Globus pallidus (tissue), 1 donor: ENCODE data around the gene TNFSF4.
"Not testable (repeated sequence)": the region's sequence is repeated elsewhere in the genome, so short reads cannot be mapped to it uniquely, and the experiment has no call there.

Experiments
- DNase-seq: peaks from one replicate; pipeline ENCODE4 v3.0.0-alpha.2; 2015; ENCODE audit warnings: low spot score

The TNFSF4 gene

DNA sequence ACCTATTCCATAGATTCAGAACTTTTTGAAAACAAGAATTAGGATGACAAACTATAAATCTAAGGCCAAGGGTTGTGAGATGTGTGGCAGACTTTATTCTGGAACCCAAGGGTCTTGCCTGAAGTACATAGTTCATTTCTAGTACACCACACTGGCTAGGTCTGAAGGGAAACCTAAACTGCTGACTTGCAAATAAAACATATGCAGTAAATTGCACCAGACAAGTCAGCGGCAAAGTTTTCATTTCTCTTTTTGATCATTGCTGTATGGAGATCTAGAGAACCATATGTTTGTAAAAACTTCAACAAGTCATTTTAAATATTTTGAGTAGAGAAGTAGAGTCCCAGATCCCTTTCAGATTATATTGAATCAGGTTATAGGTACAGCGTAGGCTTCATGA is 43.9 kb downstream of the TNFSF4 start:
- DNase-seq, result no peak

DNA sequence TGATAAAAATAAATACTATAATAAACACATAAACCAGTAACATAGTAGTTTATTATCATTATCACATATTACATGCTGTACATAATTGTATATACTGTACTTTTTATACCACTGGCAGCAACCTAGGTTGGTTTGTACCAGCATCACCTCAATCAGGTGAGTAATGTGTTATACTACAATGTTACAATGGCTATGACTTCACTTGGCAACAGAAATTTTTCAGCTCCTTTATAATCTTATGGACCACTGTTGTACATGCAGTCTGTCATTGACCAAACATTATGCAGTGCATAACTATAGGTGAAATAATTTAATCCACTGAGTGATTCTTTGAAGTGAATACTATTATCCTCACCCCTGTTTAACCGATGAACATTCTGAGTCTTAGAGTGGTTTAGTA is 44.5 kb downstream of the TNFSF4 start:
- DNase-seq, result no peak

DNA sequence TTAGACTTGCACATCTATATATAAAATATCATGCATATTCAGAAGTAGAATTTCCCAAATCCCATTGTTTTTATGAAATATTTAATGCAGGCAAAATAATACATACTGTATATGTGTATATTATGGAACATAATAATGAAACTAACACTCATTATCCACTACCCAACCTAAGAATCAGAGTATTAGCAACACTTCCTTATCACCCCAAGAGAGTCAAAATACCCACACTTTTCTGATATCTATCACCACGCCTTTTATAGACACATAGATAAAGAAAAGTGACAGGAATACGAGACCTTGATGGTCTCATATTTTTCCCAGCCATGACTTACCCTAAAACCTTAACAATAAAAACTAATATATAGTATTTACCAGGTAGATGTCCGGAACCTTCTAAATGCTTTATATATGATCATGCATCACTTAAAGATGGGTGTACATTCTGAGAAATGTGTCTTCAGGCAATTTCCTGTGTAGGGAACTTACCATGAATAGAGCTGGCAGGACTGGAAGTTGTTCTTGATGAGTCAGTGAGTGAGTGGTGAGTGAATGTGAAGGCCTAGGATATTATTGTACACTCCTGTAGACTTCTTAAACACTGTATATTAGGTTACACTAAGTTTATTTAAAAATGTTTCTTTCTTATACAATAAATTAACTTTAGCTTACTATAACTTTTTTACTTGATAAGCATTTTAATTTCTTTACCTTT is 45.5 kb downstream of the TNFSF4 start:
- no peak for DNase-seq

DNA sequence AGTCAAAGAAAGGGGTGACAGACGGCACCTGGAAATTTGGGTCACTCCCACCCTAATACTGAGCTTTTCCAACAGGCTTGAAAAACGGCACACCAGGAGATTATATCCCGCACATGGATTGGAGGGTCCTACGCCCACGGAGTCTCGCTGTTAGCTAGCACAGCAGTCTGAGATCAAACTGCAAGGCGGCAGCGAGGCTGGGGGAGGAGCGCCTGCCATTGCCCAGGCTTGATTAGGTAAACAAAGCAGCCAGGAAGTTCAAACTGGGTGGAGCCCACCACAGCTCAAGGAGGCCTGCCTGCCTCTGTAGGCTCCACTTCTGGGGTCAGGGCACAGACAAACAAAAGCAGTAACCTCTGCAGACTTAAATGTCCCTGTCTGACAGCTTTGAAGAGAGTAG is 53.2 kb downstream of the TNFSF4 start:
- DNase-seq, result not testable (repeated sequence)

DNA sequence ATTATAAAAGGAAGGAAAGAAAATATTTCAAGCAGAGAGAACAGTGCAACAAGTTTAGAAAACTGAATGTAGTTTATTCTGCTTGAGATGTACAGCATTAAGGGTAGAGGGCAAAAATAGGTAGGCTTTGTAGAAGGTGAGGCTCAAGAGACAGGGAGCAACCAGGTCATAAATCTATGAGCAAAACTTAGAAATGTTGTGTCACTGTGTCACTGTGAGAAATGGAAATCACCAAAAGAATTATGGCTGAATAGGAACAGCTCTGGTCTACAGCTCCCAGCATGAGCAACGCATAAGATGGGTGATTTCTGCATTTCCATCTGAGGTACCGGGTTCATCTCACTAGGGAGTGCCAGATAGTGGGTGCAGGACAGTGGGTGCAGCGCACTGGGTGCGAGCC is 53.6 kb downstream of the TNFSF4 start:
- no peak for DNase-seq

DNA sequence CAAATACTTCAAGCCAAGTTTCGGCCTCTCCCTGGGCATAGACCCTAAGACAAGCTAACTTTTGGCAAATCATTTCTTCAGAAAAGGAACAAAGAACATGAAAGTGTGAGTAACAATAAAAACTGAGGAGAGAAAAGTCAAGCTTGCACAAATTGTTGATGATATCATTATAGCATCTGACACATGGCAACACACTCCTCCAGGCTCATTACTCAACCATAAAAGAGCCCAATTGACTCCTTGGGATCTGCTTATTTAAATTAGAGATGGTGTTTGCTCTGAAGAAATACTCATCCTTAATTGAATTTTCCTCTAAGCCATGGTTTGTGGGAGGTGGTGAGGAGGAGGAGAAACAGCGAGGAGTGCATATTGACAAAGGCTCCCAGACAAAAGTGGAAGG is 54.5 kb downstream of the TNFSF4 start:
- no peak for DNase-seq

DNA sequence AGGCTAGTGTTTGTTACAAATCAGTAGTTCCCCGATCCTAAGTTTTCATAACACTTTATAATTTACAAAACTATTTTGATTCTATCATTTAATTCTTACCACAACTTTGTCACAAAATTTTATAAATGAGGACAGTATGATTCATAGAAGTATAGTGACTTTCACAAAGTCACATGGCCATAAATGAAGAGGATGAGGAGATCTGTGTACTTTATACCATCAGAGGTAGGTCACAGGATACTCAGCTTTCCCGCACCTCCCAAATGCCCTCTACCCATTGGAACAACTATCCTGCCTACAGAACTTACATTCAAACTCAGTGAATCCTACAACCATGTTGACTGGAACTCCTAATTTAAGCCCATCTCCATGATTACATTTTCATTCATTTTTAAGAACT is 56.3 kb downstream of the TNFSF4 start:
- DNase-seq, result no peak

DNA sequence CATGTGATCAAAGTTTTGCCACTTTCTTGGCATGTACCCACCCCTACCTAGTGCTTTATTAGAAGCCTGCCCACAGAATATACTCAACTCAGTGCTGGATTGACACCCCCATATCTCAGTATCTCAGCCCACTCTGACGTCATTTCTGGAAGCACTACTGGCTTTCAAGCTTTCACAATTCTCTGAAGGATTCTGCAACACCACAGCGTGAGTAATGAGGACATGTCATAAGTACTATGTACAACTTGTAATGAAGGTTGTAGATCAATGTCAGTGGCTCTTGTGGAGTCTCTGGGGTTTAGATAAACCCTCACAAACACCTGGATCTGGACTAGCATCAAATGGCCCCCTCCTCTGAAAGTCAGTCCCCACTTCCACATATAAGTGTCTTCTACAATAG is 57.2 kb downstream of the TNFSF4 start:
- no peak for DNase-seq

DNA sequence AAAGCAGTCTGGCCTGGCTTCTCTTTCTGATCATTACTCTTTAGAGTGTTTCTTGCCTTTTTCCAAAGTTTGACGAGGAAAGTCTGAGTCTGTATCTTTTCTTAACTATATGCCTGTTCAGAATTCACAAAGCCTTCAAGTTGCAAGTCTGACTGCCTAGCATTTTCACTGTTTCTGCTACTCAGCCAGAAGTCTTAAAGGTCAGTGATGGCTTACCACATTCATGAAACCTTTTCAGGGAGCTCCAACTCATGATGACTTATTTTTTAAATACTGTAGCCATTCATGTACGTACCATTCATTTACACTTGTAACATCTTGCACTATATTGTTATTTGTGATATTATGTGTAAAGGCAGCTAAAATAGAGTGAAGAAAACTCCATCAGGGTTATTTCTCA is 58.2 kb downstream of the TNFSF4 start:
- no peak for DNase-seq

DNA sequence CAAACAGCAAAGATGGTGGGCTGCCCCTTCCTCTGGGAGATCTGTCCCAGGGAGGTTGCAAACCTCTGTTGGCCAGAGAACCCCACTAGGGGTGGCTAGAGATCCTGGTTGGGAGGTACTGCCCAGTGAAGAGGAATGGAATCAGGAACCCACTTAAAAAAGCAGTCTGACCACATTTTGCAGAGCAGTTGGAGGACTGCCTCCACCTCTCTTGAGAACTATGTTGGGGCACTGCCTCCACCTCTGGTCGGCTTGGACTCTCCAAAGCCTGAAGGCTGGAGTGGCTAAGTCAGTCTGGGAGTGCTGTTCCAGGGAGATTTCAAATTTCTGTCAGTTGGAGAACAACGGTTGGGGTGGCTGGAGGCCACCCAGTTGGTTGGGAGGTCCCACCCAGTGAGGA is 58.6 kb downstream of the TNFSF4 start:
- DNase-seq, result no peak

DNA sequence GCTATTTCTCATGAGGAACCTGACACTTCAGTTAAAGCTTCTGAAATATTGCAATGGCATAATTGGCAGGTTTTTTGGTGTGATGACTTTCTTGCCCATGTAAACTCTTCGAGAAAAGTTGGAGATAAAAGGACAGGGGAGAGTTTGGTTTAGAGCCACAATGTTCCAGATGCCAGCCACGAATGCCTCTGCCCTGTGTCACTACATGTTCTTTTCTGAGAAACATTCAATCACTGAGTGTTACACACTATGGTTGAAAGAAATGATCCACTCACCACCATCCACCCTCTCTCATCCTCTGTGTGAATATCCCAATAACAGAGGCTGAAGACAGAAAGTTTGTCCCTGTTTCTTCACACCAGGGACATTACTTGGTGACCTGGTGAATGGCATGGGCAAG is 66.4 kb downstream of the TNFSF4 start:
- DNase-seq, result no peak

DNA sequence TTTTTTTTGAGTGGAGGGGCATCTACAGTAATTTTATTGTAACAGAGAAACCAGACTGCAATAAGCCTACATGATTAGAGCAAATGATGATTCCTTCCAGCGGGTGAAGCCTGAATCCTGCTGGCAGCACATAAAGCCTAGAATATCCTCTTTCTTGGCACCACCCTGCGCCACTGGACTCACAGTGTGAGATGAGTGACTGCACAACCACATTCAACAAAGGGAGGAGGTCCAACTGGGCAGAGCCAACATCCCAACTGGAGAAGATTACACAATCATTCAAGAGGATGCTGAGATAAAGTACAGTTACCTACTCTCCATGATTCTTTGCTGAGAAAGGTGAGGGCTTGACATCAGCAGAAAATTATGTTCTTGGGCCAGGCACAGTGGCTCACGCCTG is 67.4 kb downstream of the TNFSF4 start:
- DNase-seq, result no peak

DNA sequence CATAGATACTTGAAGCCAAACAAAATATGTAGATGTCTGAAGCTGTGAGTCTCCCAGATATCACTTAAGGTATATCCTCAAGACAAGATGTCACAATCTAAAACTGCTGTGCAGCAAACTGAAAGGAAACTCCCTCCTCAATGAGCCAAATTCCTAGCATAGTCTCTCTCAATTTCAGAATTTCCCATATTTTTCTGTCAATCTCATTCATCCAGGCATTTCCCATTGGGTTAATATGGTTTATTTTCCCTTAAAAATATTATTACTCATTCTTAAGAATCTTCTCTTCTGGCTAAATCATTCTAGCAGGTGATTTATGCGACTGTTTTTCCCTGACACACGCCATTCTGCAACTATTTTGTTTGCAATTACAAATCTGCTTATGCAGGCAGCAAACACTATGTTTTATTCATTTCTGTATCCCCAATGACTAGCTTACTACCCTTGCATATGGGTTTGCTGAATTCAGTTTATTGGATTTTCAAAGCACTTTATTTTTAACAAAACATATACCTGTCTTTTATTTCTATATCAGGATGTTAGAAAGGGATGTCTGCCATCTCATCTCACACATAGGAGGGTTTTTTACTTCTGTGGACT is 69.9 kb downstream of the TNFSF4 start:
- no peak for DNase-seq

DNA sequence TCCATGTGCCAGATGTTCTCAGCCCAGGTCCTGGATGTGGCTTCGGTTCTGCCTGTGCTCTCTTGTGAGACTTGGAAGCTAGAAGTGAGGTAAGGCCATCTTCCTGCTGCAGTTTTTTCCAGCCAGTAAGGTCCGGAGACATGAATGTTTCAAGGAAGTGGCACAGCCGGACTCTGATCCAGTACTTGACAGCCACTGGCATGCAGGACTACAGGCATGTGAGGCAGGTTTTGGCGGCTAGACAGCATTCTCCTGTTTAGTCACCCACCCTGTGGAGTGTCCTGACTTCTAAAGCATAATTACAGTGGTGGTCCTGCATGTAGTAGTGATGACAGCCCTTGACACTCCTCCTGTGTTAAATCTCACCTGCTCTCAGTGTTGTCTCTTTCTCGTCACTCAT is 72.3 kb downstream of the TNFSF4 start:
- DNase-seq, result no peak

DNA sequence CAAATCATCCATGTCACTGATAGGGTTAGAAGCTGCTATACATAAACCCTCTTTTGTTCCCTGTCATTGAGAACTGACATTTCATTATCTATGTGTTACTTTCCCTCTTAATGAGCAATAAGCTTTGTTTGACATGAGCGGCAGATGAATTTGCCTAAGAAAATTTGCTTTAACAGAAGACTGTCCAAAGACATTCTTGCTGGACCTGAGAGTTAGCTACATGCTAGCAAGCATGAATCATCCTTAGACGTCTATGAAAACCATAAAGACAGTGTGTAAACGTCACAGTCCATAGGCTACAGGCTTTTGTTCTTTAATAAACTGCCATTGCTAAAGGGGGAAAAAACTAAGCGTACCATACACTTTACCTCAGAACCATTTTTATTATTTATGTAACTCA is 73.1 kb downstream of the TNFSF4 start:
- DNase-seq, result no peak
